GM23248 (cell line): ENCODE data around the gene MAP2K5.

Source experiments
- EZH2 ChIP-seq: fragments of 200-600 bp; sonication (generic); IDR thresholded peaks from 2 replicates; pipeline ENCODE4 v1.6.1; 2018; ENCODE audit warnings: antibody characterized with exemption, mild to moderate bottlenecking; ENCODE audit not compliant: insufficient read depth, poor library complexity, severe bottlenecking
- EZH2phosphoT487 ChIP-seq: fragments of 200-600 bp; sonication (generic); IDR thresholded peaks from 2 replicates; pipeline ENCODE4 v1.6.1; 2018; ENCODE audit warnings: antibody characterized with exemption, moderate library complexity, mild to moderate bottlenecking, low read depth; ENCODE audit not compliant: insufficient read depth

- TF ChIP-seq EZH2phosphoT487 (no peak), EZH2 (no peak)
These were observed 35.4 kb upstream of the MAP2K5 start for GRCh38 chr15:67506775-67507747.
